Gastroesophageal sphincter (tissue), 3 donors: ENCODE measurements around the gene SNX32.

Source experiments
- EP300 ChIP-seq: sonication (generic); formaldehyde crosslinking; IDR thresholded peaks from one replicate; pipeline ENCODE4 v1.6.1; 2017; ENCODE audit warnings: antibody characterized with exemption, mild to moderate bottlenecking
- POLR2A ChIP-seq, 2 donors: fragments of 450-650 bp; IDR thresholded peaks; one replicate each; pipeline ENCODE4 v1.6.1; 2017; ENCODE audit warnings: antibody characterized with exemption in 2 of 2, mild to moderate bottlenecking in 2 of 2, moderate library complexity in 1 of 2
- POLR2AphosphoS5 ChIP-seq: sonication (generic); formaldehyde crosslinking; IDR thresholded peaks from one replicate; pipeline ENCODE4 v1.6.1; 2017; ENCODE audit warnings: antibody characterized with exemption
- TF ChIP-seq, protein P1 (sequence below), 4 experiments: fragments of 200-600 bp in 2 of 4; fragments of 450-650 bp in 2 of 4; sonication (generic) in 1 of 4; IDR thresholded peaks; one replicate each; pipeline ENCODE4 v1.5.1; 2017 to 2019; ENCODE audit warnings: antibody characterized with exemption in 4 of 4, mild to moderate bottlenecking in 2 of 4, moderate library complexity in 2 of 4

DNA sequence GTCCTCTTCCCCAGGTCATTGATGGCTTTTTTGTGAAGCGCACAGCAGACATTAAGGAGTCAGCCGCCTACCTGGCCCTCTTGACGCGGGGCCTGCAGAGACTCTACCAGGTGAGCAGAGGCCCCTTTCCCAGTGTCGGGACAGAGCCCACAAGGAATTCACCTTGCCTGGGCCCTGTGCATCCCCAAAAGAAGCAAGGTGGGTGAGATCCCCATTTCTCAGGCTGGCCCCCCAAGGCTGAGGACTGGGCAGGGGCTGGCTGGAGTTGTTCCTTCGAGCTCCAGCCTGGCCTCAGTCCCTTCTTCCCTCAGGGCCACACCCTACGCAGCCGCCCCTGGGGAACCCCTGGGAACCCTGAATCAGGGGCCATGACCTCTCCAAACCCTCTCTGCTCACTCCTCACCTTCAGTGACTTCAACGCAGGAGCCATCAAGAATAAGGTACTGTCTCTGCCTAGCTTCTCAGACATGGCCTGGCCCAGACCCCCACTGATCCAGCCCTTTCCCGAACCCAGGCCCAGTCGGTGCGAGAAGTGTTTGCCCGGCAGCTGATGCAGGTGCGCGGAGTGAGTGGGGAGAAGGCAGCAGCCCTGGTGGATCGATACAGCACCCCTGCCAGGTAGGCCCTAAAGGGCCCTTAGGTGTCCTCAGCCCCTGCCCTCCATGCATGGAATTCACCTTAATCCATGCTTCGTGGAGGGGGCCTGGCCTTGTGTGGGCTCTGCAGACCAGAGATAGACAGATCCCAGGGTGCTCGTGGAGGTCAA is 31.1 kb downstream of the SNX32 start:
- no peak for TF ChIP-seq POLR2A (IDR thresholded peaks at IDR 0.05)
- no peak for TF ChIP-seq POLR2AphosphoS5
- TF ChIP-seq, protein P1, sequence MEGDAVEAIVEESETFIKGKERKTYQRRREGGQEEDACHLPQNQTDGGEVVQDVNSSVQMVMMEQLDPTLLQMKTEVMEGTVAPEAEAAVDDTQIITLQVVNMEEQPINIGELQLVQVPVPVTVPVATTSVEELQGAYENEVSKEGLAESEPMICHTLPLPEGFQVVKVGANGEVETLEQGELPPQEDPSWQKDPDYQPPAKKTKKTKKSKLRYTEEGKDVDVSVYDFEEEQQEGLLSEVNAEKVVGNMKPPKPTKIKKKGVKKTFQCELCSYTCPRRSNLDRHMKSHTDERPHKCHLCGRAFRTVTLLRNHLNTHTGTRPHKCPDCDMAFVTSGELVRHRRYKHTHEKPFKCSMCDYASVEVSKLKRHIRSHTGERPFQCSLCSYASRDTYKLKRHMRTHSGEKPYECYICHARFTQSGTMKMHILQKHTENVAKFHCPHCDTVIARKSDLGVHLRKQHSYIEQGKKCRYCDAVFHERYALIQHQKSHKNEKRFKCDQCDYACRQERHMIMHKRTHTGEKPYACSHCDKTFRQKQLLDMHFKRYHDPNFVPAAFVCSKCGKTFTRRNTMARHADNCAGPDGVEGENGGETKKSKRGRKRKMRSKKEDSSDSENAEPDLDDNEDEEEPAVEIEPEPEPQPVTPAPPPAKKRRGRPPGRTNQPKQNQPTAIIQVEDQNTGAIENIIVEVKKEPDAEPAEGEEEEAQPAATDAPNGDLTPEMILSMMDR (IDR thresholded peaks at IDR 0.05) = no peak
- TF ChIP-seq EP300 = no peak
